ENCODE measurements around the gene CLCNKA.
"Not testable (repeated sequence)": the region's sequence is repeated elsewhere in the genome, so short reads cannot be mapped to it uniquely, and the experiment has no call there.

Gene CLCNKA

GRCh38 chr1:16057314-16057915, 35.6 kb downstream of the CLCNKA start:
- not testable (repeated sequence) for FAIRE-seq; DNase-seq (ENCODE audit: extremely low spot score, insufficient read length, low read depth)

GRCh38 chr1:16058394-16059120, 36.7 kb downstream of the CLCNKA start:
- FAIRE-seq; DNase-seq (ENCODE audit: extremely low spot score, insufficient read length, low read depth): not testable (repeated sequence)

DNA sequence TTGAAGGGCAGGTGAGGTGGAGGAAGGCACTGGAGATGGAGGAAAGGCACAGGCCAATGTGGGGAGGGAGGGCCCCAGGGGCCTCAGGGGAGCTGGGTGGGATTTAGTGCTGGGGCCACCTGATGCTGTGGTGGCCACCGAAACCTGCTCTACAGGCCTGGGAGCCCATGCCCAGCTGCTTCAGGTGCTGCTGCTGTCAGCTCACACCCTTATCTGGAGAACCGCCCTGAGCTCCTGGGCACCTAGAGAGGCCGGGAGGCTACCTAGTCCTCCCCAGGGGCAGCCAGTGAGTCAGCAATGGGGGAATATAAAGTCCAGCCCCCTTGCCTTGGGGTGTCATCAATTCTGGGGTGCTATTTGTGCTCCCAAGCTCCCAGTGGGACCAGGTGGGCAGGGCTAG, 39.4 kb downstream of the CLCNKA start:
- no peak for DNase-seq (ENCODE audit: extremely low spot score, insufficient read length, low read depth)
- no peak for FAIRE-seq

DNA sequence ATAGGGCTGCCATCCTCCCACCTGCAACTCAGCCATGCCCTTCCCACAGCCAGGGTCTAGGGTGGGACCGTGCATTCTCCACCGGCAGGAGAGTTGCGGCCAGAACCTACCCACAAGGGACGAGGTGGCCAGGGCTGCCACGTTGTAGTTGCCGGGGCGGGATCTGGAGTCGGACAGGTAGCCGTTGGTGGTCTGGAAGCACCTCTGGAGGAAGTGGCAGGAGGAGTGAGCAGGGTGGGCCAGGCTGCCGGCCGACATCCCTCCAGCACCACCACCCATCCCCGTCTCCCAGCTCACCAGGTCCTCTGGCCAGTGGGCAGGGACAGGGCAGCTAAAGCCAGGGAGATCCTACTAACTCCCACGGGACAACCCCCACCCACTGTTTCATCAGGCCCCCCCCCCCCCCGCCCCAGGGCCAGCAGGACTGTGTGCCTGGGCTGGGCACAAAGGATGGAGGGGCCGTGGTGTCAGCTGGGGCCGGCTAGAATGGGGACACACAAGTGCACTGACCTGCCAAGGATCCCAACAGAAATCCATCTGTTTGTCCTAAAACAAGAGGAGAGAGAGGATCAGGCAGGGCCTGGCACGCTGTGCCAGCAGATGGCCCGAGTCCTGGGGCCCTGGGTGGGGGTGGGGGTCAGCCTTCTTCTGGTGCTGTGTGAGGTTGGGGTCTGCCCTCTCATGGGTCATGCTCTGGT, 40.3 kb downstream of the CLCNKA start:
- not testable (repeated sequence) for DNase-seq (ENCODE audit: extremely low spot score, insufficient read length, low read depth); FAIRE-seq

GRCh38 chr1:16062687-16063075, 40.8 kb downstream of the CLCNKA start:
- DNase-seq (ENCODE audit: extremely low spot score, insufficient read length, low read depth); FAIRE-seq: not testable (repeated sequence)

- DNase-seq (ENCODE audit: extremely low spot score, insufficient read length, low read depth) (no peak), FAIRE-seq (no peak)
Observed at GRCh38 chr1:16063226-16063829, 41.5 kb downstream of the CLCNKA start.

GRCh38 chr1:16063921-16064320, 42.1 kb downstream of the CLCNKA start:
- DNase-seq (ENCODE audit: extremely low spot score, insufficient read length, low read depth), result no peak
- FAIRE-seq, result no peak

DNA sequence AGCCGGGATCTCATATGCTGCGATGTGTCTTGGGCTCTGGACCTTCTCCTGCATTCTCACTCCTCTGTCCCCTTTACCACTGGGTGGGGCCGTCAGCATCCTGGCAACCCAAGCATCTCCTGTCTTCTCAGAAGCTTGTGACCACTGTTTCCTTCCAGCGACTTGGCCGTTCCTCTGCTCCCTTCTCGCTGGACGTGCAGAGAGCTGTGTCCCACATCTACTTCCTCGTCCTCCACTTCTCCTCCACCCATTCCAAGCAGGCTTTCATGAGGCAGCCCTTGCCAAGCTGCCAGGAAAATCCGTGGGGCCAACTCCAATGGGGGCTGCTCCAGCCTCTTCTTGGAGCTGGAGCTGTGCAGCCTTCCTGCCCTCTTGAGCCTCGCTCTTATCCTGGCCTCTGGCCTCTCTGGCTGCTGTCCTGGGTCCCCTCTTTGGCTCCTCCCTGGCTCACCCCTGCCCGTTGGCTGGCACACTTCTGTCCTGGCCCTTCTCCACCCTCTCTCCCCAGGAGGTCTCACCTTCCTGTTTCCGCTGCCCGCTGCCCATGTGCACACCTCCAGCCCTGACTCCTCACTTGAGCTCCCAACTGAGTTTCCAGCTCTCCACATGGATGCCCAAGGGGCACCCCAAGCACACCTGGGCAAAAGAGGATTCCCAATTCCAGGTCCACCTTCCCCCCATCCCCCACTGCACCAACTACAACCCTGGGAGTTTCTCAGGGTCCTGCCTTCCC, 42.9 kb downstream of the CLCNKA start:
- FAIRE-seq (no peak), DNase-seq (ENCODE audit: extremely low spot score, insufficient read length, low read depth) (no peak)

GRCh38 chr1:16065269-16065576, 43.4 kb downstream of the CLCNKA start:
- FAIRE-seq (no peak), DNase-seq (ENCODE audit: extremely low spot score, insufficient read length, low read depth) (no peak)

- DNase-seq (ENCODE audit: extremely low spot score, insufficient read length, low read depth) (no peak), FAIRE-seq (no peak)
Observed at GRCh38 chr1:16066245-16066644, 44.4 kb downstream of the CLCNKA start.

DNA sequence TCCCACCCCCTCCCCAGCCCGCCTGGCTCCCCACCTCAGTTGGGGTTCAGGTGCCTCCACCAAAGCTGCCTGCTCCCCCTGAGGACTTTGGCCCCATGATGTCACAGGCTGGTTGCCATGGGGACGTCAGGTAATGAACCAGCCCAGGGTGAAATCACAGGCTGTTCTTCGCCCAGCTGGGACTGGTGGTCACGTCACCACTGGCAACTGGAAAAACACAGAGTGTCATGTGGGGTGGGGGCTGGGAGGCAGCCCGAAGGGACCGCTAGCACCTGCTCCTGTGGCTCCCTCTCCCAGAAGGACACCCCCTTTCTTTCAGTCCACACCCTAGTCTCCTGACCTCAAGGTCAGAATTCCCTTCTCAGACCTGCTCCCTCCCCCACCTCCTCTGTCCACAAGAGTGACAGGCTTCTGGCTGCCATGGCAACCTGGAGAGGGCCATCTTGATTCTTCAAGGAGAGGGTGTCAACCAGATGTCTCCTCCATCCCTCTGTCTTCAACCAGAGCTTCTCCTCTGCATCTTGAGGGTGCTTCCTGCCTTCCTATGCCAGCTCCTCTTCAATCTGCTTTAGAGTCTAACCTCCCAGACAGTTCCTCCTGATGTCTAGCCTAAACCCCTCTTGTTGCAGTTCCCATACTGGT, 45.4 kb downstream of the CLCNKA start:
- no peak for FAIRE-seq
- no peak for DNase-seq (ENCODE audit: extremely low spot score, insufficient read length, low read depth)

- DNase-seq (ENCODE audit: extremely low spot score, insufficient read length, low read depth) (no peak), FAIRE-seq (no peak)
Observed at GRCh38 chr1:16067933-16068332, 46.1 kb downstream of the CLCNKA start.

DNA sequence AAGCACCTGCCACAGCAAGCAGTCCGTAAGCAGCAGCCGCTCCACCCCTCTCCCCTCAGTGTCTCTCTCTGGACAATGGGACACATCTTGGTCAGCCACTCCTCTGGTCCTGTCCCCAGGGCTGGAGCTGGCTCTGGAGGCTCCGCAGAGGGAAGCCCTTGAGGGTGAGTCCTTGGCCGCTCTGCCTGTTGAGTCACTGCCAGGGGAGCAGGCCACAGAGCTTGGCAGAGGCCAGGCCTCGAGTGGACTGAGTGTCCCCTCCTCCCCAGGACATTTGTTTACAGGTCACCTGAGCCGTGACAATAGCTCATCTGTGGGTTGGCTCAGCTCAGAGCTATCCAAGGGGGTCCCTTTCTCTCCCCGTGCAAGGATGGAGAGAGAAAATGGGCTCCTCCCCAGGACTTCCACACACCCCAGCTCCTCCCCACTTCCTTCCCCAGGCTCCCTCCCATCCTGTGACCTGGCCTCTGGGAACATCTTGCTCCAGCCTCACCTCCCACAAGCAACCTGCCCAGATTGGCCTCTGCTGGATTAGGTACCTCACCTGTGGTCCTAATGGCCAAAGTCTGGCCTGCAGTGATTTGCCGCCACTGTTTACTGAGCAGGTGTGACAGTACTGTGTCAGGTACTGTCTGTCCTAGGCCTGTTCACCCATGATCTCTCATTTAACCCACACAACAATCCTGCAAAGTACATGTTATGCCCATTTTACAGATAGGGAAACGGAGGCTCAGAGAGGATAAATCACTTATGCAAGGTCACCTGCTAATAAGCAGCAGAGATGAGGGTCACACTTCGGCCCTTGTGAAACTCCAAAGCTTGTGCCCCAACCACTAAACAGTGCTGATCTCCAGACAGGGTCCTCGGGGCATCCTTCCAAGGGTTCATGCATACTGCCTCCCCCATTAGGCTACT, 46.8 kb downstream of the CLCNKA start:
- FAIRE-seq (no peak), DNase-seq (ENCODE audit: extremely low spot score, insufficient read length, low read depth) (no peak)

GRCh38 chr1:16070640-16071355, 49.0 kb downstream of the CLCNKA start:
- no peak for FAIRE-seq
- no peak for DNase-seq (ENCODE audit: extremely low spot score, insufficient read length, low read depth)

- no peak for FAIRE-seq
Observed at GRCh38 chr1:16071614-16072013, 49.8 kb downstream of the CLCNKA start.

DNA sequence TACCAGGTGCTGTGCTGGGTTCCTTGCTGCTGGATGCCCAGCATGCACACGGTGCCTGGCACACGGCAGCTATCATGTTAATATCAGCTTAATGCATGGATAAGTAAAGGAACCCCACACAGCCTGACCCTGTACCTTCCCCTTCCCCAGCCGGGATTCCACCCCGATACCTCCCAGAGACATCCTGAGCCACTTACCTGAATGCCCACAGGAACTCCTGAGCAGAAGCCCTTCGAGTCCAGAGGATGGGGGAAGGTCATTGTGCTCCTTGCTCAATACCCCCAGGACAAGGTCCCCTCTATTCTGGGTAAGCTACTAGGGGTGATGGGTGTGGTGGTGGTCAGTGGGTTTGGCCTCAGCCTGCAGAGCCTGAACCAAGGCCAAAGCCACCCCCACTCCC, 50.3 kb downstream of the CLCNKA start:
- no peak for DNase-seq (ENCODE audit: extremely low spot score, insufficient read length, low read depth)
- no peak for FAIRE-seq

More at GRCh38 chr1:16071614-16072013, 49.8 kb downstream of the CLCNKA start:
- no peak for DNase-seq (ENCODE audit: extremely low spot score, insufficient read length, low read depth)

- FAIRE-seq (no peak), DNase-seq (ENCODE audit: extremely low spot score, insufficient read length, low read depth) (no peak)
Observed at GRCh38 chr1:16072616-16073484, 51.0 kb downstream of the CLCNKA start.
